ENCODE data around the gene DNAJC7. TPM values are rescaled to one million over a fixed set of nuclear protein-coding genes. Genes with fewer than 3 reads are reported as not detected.

The DNAJC7 gene
- total and polyA plus RNA-seq, 2 experiments from 2014 or later, result 50.1 to 73.6 TPM

- 73% methylated on average over 5 of the region's 5 CpGs for WGBS (ENCODE audit: low lambda C conversion rate, missing lambda C conversion rate)
- TF ChIP-seq EZH2 (IDR thresholded peaks at IDR 0.05; ENCODE audit: borderline replicate concordance), result no peak
- TF ChIP-seq, protein P1, sequence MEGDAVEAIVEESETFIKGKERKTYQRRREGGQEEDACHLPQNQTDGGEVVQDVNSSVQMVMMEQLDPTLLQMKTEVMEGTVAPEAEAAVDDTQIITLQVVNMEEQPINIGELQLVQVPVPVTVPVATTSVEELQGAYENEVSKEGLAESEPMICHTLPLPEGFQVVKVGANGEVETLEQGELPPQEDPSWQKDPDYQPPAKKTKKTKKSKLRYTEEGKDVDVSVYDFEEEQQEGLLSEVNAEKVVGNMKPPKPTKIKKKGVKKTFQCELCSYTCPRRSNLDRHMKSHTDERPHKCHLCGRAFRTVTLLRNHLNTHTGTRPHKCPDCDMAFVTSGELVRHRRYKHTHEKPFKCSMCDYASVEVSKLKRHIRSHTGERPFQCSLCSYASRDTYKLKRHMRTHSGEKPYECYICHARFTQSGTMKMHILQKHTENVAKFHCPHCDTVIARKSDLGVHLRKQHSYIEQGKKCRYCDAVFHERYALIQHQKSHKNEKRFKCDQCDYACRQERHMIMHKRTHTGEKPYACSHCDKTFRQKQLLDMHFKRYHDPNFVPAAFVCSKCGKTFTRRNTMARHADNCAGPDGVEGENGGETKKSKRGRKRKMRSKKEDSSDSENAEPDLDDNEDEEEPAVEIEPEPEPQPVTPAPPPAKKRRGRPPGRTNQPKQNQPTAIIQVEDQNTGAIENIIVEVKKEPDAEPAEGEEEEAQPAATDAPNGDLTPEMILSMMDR (IDR thresholded peaks at IDR 0.05; ENCODE audit: poor library complexity), result no peak
- no peak for TF ChIP-seq EZH2phosphoT487 (IDR thresholded peaks at IDR 0.05; ENCODE audit: low read depth, severe bottlenecking, unreplicated experiment)
Measured at GRCh38 chr17:42038221-42038973, 21.2 kb upstream of the DNAJC7 start.

DNA sequence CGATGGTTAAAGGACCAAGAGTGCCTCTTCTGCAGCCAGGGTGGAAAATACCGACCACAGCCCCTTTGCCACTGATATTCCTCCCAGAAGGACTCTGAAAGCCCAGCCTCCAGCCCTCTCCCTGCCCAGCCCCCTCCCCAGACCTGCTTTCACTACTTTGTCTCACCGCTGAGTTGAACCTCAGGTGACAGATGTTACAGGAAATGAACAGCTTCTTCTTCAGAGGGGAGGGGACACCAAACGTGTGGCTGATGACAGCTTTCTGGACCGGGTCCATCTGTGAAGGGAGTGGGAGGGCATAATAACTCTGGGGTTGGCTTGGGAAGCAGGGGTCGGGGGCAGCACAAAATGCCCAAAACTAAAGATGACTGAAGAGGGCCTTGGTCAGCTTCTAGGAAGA is 16.8 kb upstream of the DNAJC7 start:
- H3K9me3 ChIP-seq (ENCODE audit: low read depth), result no peaks in the 10 kb centered on the region
- no peak for DNase-seq (ENCODE audit: low spot score)
- no peak overlapping the region for H3K27ac ChIP-seq
- 69% methylated on average over 5 of the region's 6 CpGs for WGBS (ENCODE audit: low lambda C conversion rate, missing lambda C conversion rate)
- no peaks in the 10 kb centered on the region for H3K27me3 ChIP-seq
- H3K79me2 ChIP-seq, result no peaks in the 10 kb centered on the region
- no peak overlapping the region for H3K4me3 ChIP-seq
- H3K4me2 ChIP-seq, result no peak overlapping the region
- H2AFZ ChIP-seq, result no peak overlapping the region
- no peaks in the 10 kb centered on the region for H4K20me1 ChIP-seq (ENCODE audit: insufficient read depth, poor library complexity, severe bottlenecking)
- H3K9me2 ChIP-seq (replicated peaks; ENCODE audit: insufficient read depth), result no peaks in the 10 kb centered on the region
- H3K4me1 ChIP-seq (ENCODE audit: insufficient read depth), result no peaks in the 10 kb centered on the region
- H3K36me3 ChIP-seq (replicated peaks; ENCODE audit: insufficient read depth, low read depth), result no peaks in the 10 kb centered on the region
- TF ChIP-seq EZH2phosphoT487 (IDR thresholded peaks at IDR 0.05; ENCODE audit: low read depth, severe bottlenecking, unreplicated experiment), result no peak
- no peak for TF ChIP-seq EZH2 (IDR thresholded peaks at IDR 0.05; ENCODE audit: borderline replicate concordance)
- TF ChIP-seq, protein P1 (IDR thresholded peaks at IDR 0.05; ENCODE audit: poor library complexity), result no peak

More at GRCh38 chr17:42038221-42038973, 21.2 kb upstream of the DNAJC7 start:
- H3K9me2 ChIP-seq (replicated peaks; ENCODE audit: insufficient read depth), result no peaks in the 10 kb centered on the region
- H4K20me1 ChIP-seq (ENCODE audit: insufficient read depth, poor library complexity, severe bottlenecking), result no peaks in the 10 kb centered on the region
- no peak overlapping the region for H2AFZ ChIP-seq
- H3K4me2 ChIP-seq, result no peak overlapping the region
- no peak overlapping the region for H3K4me3 ChIP-seq
- H3K79me2 ChIP-seq, result no peaks in the 10 kb centered on the region
- H3K27me3 ChIP-seq, result no peaks in the 10 kb centered on the region
- H3K36me3 ChIP-seq (replicated peaks; ENCODE audit: insufficient read depth, low read depth), result no peaks in the 10 kb centered on the region
- no peaks in the 10 kb centered on the region for H3K9me3 ChIP-seq (ENCODE audit: low read depth)
- H3K4me1 ChIP-seq (ENCODE audit: insufficient read depth), result no peaks in the 10 kb centered on the region
- no peak overlapping the region for H3K27ac ChIP-seq
- DNase-seq (ENCODE audit: low spot score), result no peak

- Histone ChIP-seq H3K36me3 (replicated peaks; ENCODE audit: insufficient read depth, low read depth) (no peaks in the 10 kb centered on the region), H3K79me2 (no peaks in the 10 kb centered on the region), H3K4me2 (no peak overlapping the region), H3K9me3 (ENCODE audit: low read depth) (no peaks in the 10 kb centered on the region), H3K4me1 (ENCODE audit: insufficient read depth) (no peaks in the 10 kb centered on the region), H4K20me1 (ENCODE audit: insufficient read depth, poor library complexity, severe bottlenecking) (no peaks in the 10 kb centered on the region), H3K4me3 (no peak overlapping the region), H3K9me2 (replicated peaks; ENCODE audit: insufficient read depth) (no peaks in the 10 kb centered on the region), H3K27me3 (no peaks in the 10 kb centered on the region), H2AFZ (no peak overlapping the region), H3K27ac (no peak overlapping the region)
- WGBS (ENCODE audit: low lambda C conversion rate, missing lambda C conversion rate), result 62% methylated on average over 6 of the region's 6 CpGs
- no peak for TF ChIP-seq EZH2 (IDR thresholded peaks at IDR 0.05; ENCODE audit: borderline replicate concordance)
- TF ChIP-seq, protein P1 (IDR thresholded peaks at IDR 0.05; ENCODE audit: poor library complexity), result no peak
- no peak for TF ChIP-seq EZH2phosphoT487 (IDR thresholded peaks at IDR 0.05; ENCODE audit: low read depth, severe bottlenecking, unreplicated experiment)
- DNase-seq (ENCODE audit: low spot score), result no peak
Measured at GRCh38 chr17:42031584-42031983, 14.3 kb upstream of the DNAJC7 start.

All from hepatocyte (in vitro differentiated cells).